ENCODE results near the gene HSPB2. TPM values are rescaled to one million over a fixed set of nuclear protein-coding genes. Genes with fewer than 3 reads are reported as not detected.

The HSPB2 gene
- total and polyA plus RNA-seq, 2 donors (not counting 1 experiment from before 2014, with no cell fraction given): not detected

DNA sequence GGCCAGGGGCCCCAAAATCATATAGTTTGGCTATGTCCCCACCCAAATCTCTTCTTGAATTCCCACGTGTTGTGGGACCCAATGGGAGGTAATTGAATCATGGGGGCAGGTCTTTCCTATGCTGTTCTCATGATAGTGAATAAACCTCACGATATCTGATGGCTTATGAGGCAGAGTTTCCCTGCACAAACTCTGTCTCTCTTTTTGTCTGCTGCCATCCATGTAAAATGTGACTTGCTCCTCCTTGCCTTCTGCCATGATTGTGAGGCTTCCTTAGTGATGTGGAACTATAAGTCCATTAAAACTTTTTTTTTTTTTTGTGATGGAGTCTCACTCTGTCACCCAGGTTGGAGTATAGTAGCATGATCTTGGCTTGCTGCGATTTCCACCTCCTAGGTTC lies 39.0 kb downstream of the HSPB2 start:
- Mint-ChIP-seq H3K4me3 (no peak overlapping the region), H3K4me1 (peaks cover 9% of the 10 kb centered on the region), H3K9me3 (ENCODE audit: insufficient read depth) (no peaks in the 10 kb centered on the region), H3K27me3 (no peaks in the 10 kb centered on the region), H3K27ac (no peak overlapping the region)
- ATAC-seq (ENCODE audit: low read depth): no peak
- H3K27ac ChIP-seq (ENCODE audit: low read length in 2 of 2): no peak overlapping the region
- H3K4me3 ChIP-seq (ENCODE audit: control extremely low read depth in 1 of 5, extremely low read depth in 1 of 5, insufficient read depth in 1 of 5, low read depth in 2 of 5, low read length in 4 of 5): no peak overlapping the region
- no peak for DNase-seq
- H3K9ac ChIP-seq (ENCODE audit: low read length): no peak overlapping the region
- no peaks in the 10 kb centered on the region for H3K27me3 ChIP-seq (replicated peaks in 1 of 4; ENCODE audit: control extremely low read depth in 1 of 4, control insufficient read depth in 3 of 4, insufficient read depth in 4 of 4, low read length in 3 of 4)
- no peak for TF ChIP-seq CTCF (IDR thresholded peaks at IDR 0.05)
- no peak for TF ChIP-seq EZH2 (IDR thresholded peaks at IDR 0.05; ENCODE audit: borderline replicate concordance, insufficient read depth, low read depth, low read length, poor library complexity, severe bottlenecking)
- H3K36me3 ChIP-seq (replicated peaks in 1 of 2; ENCODE audit: control extremely low read depth in 1 of 2, control insufficient read depth in 1 of 2, extremely low read depth in 1 of 2, insufficient read depth in 2 of 2, low read length in 1 of 2): no peaks in the 10 kb centered on the region
- intact Hi-C loops (cut with micrococcal nuclease): no loop called here
- WGBS (ENCODE audit: insufficient coverage): 100% methylated on average over 1 of the region's 3 CpGs
- no peak overlapping the region for H2AFZ ChIP-seq (ENCODE audit: insufficient read depth, low read depth, low read length, poor library complexity, severe bottlenecking)
- H3K4me2 ChIP-seq (replicated peaks; ENCODE audit: low read depth, low read length, poor library complexity, severe bottlenecking): no peak overlapping the region
- H3K79me2 ChIP-seq (ENCODE audit: control insufficient read depth, insufficient read depth, low read length): no peaks in the 10 kb centered on the region
- H3K9me3 ChIP-seq (ENCODE audit: control extremely low read depth in 1 of 3, control insufficient read depth in 2 of 3, insufficient read depth in 1 of 3, low read length in 2 of 3): no peaks in the 10 kb centered on the region
- CTCF ChIA-PET: interaction anchor here (1.4 to 2.9 kb wide), 2 partner anchors 20 to 162 kb away, joined by 4 to 6 read pairs; no protein-coding TSS in a partner anchor
- H4K20me1 ChIP-seq (ENCODE audit: control insufficient read depth, insufficient read depth, low read length, poor library complexity, severe bottlenecking): no peaks in the 10 kb centered on the region
- H3K4me1 ChIP-seq (ENCODE audit: control insufficient read depth in 2 of 2, insufficient read depth in 2 of 2, low read length in 2 of 2): peaks cover 9% of the 10 kb centered on the region in 2 donors
- POLR2A ChIA-PET: no interaction called here

DNA sequence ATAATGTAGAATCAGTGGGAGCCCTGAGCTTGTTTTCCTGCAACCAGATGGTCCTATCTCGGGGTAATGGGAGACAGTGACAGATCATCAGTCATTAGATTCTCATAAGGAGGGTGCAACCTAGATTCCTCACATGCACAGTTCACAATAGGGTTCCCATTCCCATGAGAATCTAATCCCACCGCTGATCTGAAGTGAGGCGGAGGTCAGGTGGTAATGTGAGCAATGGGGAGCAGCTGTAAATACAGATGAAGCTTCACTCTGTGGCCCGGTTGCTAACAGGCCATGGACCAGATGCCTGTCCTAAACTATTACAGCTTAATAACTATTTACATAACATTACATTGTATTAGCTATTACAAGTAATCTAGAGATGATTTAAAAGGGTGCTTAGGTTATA lies 41.6 kb downstream of the HSPB2 start:
- no peak overlapping the region for H3K4me3 Mint-ChIP-seq
- H3K27ac Mint-ChIP-seq: no peak overlapping the region
- Histone ChIP-seq H3K9ac (ENCODE audit: low read length) (no peak overlapping the region), H3K4me2 (replicated peaks; ENCODE audit: low read depth, low read length, poor library complexity, severe bottlenecking) (no peak overlapping the region), H4K20me1 (ENCODE audit: control insufficient read depth, insufficient read depth, low read length, poor library complexity, severe bottlenecking) (no peaks in the 10 kb centered on the region), H3K79me2 (ENCODE audit: control insufficient read depth, insufficient read depth, low read length) (no peaks in the 10 kb centered on the region), H3K27me3 (replicated peaks in 1 of 4; ENCODE audit: control extremely low read depth in 1 of 4, control insufficient read depth in 3 of 4, insufficient read depth in 4 of 4, low read length in 3 of 4) (no peaks in the 10 kb centered on the region), H3K36me3 (replicated peaks in 1 of 2; ENCODE audit: control extremely low read depth in 1 of 2, control insufficient read depth in 1 of 2, extremely low read depth in 1 of 2, insufficient read depth in 2 of 2, low read length in 1 of 2) (no peaks in the 10 kb centered on the region), H3K27ac (ENCODE audit: low read length in 2 of 2) (no peak overlapping the region), H3K4me3 (ENCODE audit: control extremely low read depth in 1 of 5, extremely low read depth in 1 of 5, insufficient read depth in 1 of 5, low read depth in 2 of 5, low read length in 4 of 5) (no peak overlapping the region), H2AFZ (ENCODE audit: insufficient read depth, low read depth, low read length, poor library complexity, severe bottlenecking) (no peak overlapping the region), H3K4me1 (ENCODE audit: control insufficient read depth in 2 of 2, insufficient read depth in 2 of 2, low read length in 2 of 2) (no peaks in the 10 kb centered on the region), H3K9me3 (ENCODE audit: control extremely low read depth in 1 of 3, control insufficient read depth in 2 of 3, insufficient read depth in 1 of 3, low read length in 2 of 3) (peaks cover 0 to 6% (median 0%) of the 10 kb centered on the region in 3 donors)
- DNase-seq: no peak
- CTCF ChIA-PET: interaction anchor here (1.5 to 2.9 kb wide), 2 partner anchors 22 to 27 kb away, joined by 5 to 6 read pairs; no protein-coding TSS in a partner anchor
- POLR2A ChIA-PET: no interaction called here
- no peaks in the 10 kb centered on the region for H3K4me1 Mint-ChIP-seq
- intact Hi-C loops (cut with micrococcal nuclease): no loop called here
- no peaks in the 10 kb centered on the region for H3K9me3 Mint-ChIP-seq (ENCODE audit: insufficient read depth)
- WGBS (ENCODE audit: insufficient coverage): no CpG with 5 or more reads among the region's 4 CpGs
- peaks cover 4% of the 10 kb centered on the region for H3K27me3 Mint-ChIP-seq
- ATAC-seq (ENCODE audit: low read depth): no peak
- no peak for TF ChIP-seq CTCF (IDR thresholded peaks at IDR 0.05)
- TF ChIP-seq EZH2 (IDR thresholded peaks at IDR 0.05; ENCODE audit: borderline replicate concordance, insufficient read depth, low read depth, low read length, poor library complexity, severe bottlenecking): no peak
